Liver (tissue), 3 donors: ENCODE results near the gene INPP5A.
"Not testable (repeated sequence)": the region's sequence is repeated elsewhere in the genome, so short reads cannot be mapped to it uniquely, and the experiment has no call there.

Source experiments
- EGR1 ChIP-seq, 2 donors: IDR thresholded peaks; 2 replicates each; pipeline ENCODE4 v1.6.1; 2016 to 2018; ENCODE audit warnings: antibody characterized with exemption in 2 of 2, low read depth in 2 of 2
- FOXA1 ChIP-seq: IDR thresholded peaks from 2 replicates; pipeline ENCODE4 v1.6.1; 2016; ENCODE audit warnings: antibody characterized with exemption
- GABPA ChIP-seq, 2 donors: IDR thresholded peaks in 1 of 2; conservative IDR thresholded peaks in 1 of 2; 2 replicates each; pipeline ENCODE4 v1.6.1; 2016; ENCODE audit warnings: antibody characterized with exemption in 2 of 2, mild to moderate bottlenecking in 1 of 2, moderate library complexity in 1 of 2
- HNF4G ChIP-seq: IDR thresholded peaks from 2 replicates; pipeline ENCODE4 v1.6.1; 2016; ENCODE audit warnings: antibody characterized with exemption
- JUND ChIP-seq, 2 donors: IDR thresholded peaks; 2 replicates each; pipeline ENCODE4 v1.6.1; 2016; ENCODE audit warnings: antibody characterized with exemption in 2 of 2
- RAD21 ChIP-seq, 2 donors: IDR thresholded peaks; 2 replicates each; pipeline ENCODE4 v1.6.1; 2016; ENCODE audit warnings: antibody characterized with exemption in 2 of 2, mild to moderate bottlenecking in 2 of 2
- SP1 ChIP-seq: IDR thresholded peaks from 2 replicates; pipeline ENCODE4 v1.6.1; 2018; ENCODE audit warnings: antibody characterized with exemption, mild to moderate bottlenecking
- YY1 ChIP-seq: IDR thresholded peaks from 2 replicates; pipeline ENCODE4 v1.6.1; 2016; ENCODE audit warnings: antibody characterized with exemption, mild to moderate bottlenecking
- TF ChIP-seq, protein P1 (sequence below): fragments of 150-350 bp; IDR thresholded peaks from 2 replicates; pipeline ENCODE4 v1.5.1; 2017; ENCODE audit warnings: improper control_type of control experiment, low read depth, low read length; ENCODE audit not compliant: missing input control
- TF ChIP-seq, protein P2 (sequence below): IDR thresholded peaks from 2 replicates; pipeline ENCODE4 v1.6.1; 2016; ENCODE audit warnings: antibody characterized with exemption, mild to moderate bottlenecking
- TF ChIP-seq, protein P3 (sequence below): IDR thresholded peaks from 2 replicates; pipeline ENCODE4 v1.6.1; 2016; ENCODE audit warnings: antibody characterized with exemption
- TF ChIP-seq, protein P4 (sequence below): IDR thresholded peaks from 2 replicates; pipeline ENCODE4 v1.6.1; 2016; ENCODE audit warnings: antibody characterized with exemption
- donor health status: healthy.
- donor health status: healthy.

DNA sequence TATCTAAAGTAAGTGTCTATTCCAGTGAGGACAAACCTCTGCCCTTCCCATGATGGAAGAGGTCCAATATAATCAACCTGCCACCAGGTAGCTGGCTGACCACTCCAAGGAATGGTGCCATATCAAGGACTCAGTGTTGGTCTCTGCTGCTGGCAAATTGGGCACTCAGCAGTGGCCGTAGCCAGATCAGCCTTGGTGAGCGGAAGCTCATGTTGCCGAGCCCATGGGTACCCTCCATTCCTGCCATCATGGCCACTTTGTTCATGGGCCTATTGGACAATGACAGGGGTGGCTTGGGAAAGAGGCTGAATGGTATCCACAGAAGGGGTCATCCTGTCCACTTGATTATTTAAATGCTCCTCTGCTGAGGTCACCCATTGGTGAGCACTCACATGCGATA lies 136.2 kb downstream of the INPP5A start:
- TF ChIP-seq, protein P1, sequence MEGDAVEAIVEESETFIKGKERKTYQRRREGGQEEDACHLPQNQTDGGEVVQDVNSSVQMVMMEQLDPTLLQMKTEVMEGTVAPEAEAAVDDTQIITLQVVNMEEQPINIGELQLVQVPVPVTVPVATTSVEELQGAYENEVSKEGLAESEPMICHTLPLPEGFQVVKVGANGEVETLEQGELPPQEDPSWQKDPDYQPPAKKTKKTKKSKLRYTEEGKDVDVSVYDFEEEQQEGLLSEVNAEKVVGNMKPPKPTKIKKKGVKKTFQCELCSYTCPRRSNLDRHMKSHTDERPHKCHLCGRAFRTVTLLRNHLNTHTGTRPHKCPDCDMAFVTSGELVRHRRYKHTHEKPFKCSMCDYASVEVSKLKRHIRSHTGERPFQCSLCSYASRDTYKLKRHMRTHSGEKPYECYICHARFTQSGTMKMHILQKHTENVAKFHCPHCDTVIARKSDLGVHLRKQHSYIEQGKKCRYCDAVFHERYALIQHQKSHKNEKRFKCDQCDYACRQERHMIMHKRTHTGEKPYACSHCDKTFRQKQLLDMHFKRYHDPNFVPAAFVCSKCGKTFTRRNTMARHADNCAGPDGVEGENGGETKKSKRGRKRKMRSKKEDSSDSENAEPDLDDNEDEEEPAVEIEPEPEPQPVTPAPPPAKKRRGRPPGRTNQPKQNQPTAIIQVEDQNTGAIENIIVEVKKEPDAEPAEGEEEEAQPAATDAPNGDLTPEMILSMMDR, result not testable (repeated sequence)
- TF ChIP-seq RAD21 (IDR thresholded peaks at IDR 0.05); SP1; JUND (IDR thresholded peaks at IDR 0.05); EGR1 (IDR thresholded peaks at IDR 0.05; ENCODE audit: low read depth in 2 of 2); GABPA (IDR thresholded peaks at IDR 0.05 in 1 of 2, conservative IDR thresholded peaks at IDR 0.05 in 1 of 2); HNF4G; YY1; FOXA1: not testable (repeated sequence)
- TF ChIP-seq, protein P2, sequence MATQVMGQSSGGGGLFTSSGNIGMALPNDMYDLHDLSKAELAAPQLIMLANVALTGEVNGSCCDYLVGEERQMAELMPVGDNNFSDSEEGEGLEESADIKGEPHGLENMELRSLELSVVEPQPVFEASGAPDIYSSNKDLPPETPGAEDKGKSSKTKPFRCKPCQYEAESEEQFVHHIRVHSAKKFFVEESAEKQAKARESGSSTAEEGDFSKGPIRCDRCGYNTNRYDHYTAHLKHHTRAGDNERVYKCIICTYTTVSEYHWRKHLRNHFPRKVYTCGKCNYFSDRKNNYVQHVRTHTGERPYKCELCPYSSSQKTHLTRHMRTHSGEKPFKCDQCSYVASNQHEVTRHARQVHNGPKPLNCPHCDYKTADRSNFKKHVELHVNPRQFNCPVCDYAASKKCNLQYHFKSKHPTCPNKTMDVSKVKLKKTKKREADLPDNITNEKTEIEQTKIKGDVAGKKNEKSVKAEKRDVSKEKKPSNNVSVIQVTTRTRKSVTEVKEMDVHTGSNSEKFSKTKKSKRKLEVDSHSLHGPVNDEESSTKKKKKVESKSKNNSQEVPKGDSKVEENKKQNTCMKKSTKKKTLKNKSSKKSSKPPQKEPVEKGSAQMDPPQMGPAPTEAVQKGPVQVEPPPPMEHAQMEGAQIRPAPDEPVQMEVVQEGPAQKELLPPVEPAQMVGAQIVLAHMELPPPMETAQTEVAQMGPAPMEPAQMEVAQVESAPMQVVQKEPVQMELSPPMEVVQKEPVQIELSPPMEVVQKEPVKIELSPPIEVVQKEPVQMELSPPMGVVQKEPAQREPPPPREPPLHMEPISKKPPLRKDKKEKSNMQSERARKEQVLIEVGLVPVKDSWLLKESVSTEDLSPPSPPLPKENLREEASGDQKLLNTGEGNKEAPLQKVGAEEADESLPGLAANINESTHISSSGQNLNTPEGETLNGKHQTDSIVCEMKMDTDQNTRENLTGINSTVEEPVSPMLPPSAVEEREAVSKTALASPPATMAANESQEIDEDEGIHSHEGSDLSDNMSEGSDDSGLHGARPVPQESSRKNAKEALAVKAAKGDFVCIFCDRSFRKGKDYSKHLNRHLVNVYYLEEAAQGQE, result not testable (repeated sequence)
- TF ChIP-seq, protein P3, sequence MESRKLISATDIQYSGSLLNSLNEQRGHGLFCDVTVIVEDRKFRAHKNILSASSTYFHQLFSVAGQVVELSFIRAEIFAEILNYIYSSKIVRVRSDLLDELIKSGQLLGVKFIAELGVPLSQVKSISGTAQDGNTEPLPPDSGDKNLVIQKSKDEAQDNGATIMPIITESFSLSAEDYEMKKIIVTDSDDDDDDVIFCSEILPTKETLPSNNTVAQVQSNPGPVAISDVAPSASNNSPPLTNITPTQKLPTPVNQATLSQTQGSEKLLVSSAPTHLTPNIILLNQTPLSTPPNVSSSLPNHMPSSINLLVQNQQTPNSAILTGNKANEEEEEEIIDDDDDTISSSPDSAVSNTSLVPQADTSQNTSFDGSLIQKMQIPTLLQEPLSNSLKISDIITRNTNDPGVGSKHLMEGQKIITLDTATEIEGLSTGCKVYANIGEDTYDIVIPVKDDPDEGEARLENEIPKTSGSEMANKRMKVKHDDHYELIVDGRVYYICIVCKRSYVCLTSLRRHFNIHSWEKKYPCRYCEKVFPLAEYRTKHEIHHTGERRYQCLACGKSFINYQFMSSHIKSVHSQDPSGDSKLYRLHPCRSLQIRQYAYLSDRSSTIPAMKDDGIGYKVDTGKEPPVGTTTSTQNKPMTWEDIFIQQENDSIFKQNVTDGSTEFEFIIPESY, result not testable (repeated sequence)
- TF ChIP-seq, protein P4, sequence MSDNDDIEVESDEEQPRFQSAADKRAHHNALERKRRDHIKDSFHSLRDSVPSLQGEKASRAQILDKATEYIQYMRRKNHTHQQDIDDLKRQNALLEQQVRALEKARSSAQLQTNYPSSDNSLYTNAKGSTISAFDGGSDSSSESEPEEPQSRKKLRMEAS, result not testable (repeated sequence)
